Upper lobe of right lung (tissue), 1 donor: ENCODE results near the gene SIX1. TPM values are rescaled to one million over a fixed set of nuclear protein-coding genes. Genes with fewer than 3 reads are reported as not detected.

Source experiments
- ATAC-seq: fragments of 200-7000 bp; cut with Tn5 transposase; one replicate; pipeline ENCODE4 v1.9.1; 2020; ENCODE audit warnings: mild to moderate bottlenecking, moderate library complexity
- DNase-seq: peaks from one replicate; pipeline ENCODE4 v3.0.0-alpha.2; 2020
- H3K27ac ChIP-seq: fragments of 200-600 bp; one replicate; pipeline ENCODE4 v1.8.0; 2022
- H3K27me3 ChIP-seq: fragments of 200-600 bp; one replicate; pipeline ENCODE4 v1.8.0; 2022; ENCODE audit warnings: mild to moderate bottlenecking
- H3K36me3 ChIP-seq: fragments of 200-600 bp; one replicate; pipeline ENCODE4 v1.8.0; 2022
- H3K4me1 ChIP-seq: fragments of 200-600 bp; one replicate; pipeline ENCODE4 v1.8.0; 2022
- H3K4me3 ChIP-seq: fragments of 200-600 bp; one replicate; pipeline ENCODE4 v1.8.0; 2022; ENCODE audit warnings: mild to moderate bottlenecking
- H3K9me3 ChIP-seq: fragments of 200-600 bp; one replicate; pipeline ENCODE4 v1.8.0; 2022
- CTCF ChIP-seq: fragments of 200-600 bp; IDR thresholded peaks from one replicate; pipeline ENCODE4 v1.8.0; 2022; ENCODE audit warnings: antibody characterized with exemption
- intact Hi-C: fragments of 100-400 bp; cut with DNase I; formaldehyde crosslinking; loops from one replicate; pipeline ENCODE4 v1.11.0; 2022
- total RNA-seq: library from RNA; stranded (reverse); fragmentation: NEBNext Ultra II Directional; extraction: Animal tissue kit (Norgen Biotek cat#: 25700); gene quantifications from one replicate; pipeline ENCODE4 v1.2.1, GENCODE V29; 2021
- donor health status: DM: no; HTN: yes; CAD: no; lungs with severe emphysema.

Gene SIX1
- total RNA-seq, 1 donor from 2014 or later, result 0.14 TPM

- no peaks in the 10 kb centered on the region for H3K9me3 ChIP-seq
- ATAC-seq, result no peak
- intact Hi-C loops, result no loop called here
- H3K4me1 ChIP-seq, result no peaks in the 10 kb centered on the region
- H3K36me3 ChIP-seq, result no peaks in the 10 kb centered on the region
- H3K4me3 ChIP-seq, result no peak overlapping the region
- DNase-seq, result no peak
- peaks cover 4% of the 10 kb centered on the region for H3K27me3 ChIP-seq
- no peak overlapping the region for H3K27ac ChIP-seq
- no peak for TF ChIP-seq CTCF
These were observed 19.3 kb upstream of the SIX1 start for GRCh38 chr14:60668431-60669112.

GRCh38 chr14:60665177-60665550, 15.9 kb upstream of the SIX1 start:
- intact Hi-C loops, result no loop called here
- H3K36me3 ChIP-seq, result no peaks in the 10 kb centered on the region
- ATAC-seq (no peak), DNase-seq (no peak)
- TF ChIP-seq CTCF, result no peak
- peaks cover 24% of the 10 kb centered on the region for H3K27me3 ChIP-seq
- no peaks in the 10 kb centered on the region for H3K4me1 ChIP-seq
- H3K4me3 ChIP-seq, result no peak overlapping the region
- no peak overlapping the region for H3K27ac ChIP-seq
- H3K9me3 ChIP-seq, result no peaks in the 10 kb centered on the region

GRCh38 chr14:60662982-60663381, 13.7 kb upstream of the SIX1 start:
- intact Hi-C loops, result no loop called here
- Histone ChIP-seq H3K27me3 (peaks cover 45% of the 10 kb centered on the region), H3K36me3 (no peaks in the 10 kb centered on the region), H3K27ac (no peak overlapping the region), H3K9me3 (no peaks in the 10 kb centered on the region), H3K4me3 (no peak overlapping the region), H3K4me1 (peaks cover under 1% of the 10 kb centered on the region)
- no peak for TF ChIP-seq CTCF
- DNase-seq, result no peak
- no peak for ATAC-seq

- no peaks in the 10 kb centered on the region for H3K9me3 ChIP-seq
- intact Hi-C loops, result no loop called here
- H3K4me1 ChIP-seq, result peaks cover 10% of the 10 kb centered on the region
- H3K27ac ChIP-seq, result no peak overlapping the region
- no peaks in the 10 kb centered on the region for H3K36me3 ChIP-seq
- no peak overlapping the region for H3K4me3 ChIP-seq
- DNase-seq (no peak), ATAC-seq (no peak)
- peaks cover 49% of the 10 kb centered on the region for H3K27me3 ChIP-seq
- no peak for TF ChIP-seq CTCF
These were observed 12.4 kb upstream of the SIX1 start for GRCh38 chr14:60661721-60662120.

- no peak for ATAC-seq
- intact Hi-C loops, result no loop called here
- H3K27me3 ChIP-seq, result peaks cover 72% of the 10 kb centered on the region
These were observed 9.8 kb upstream of the SIX1 start for GRCh38 chr14:60658909-60659585.

More at GRCh38 chr14:60658909-60659585, 9.8 kb upstream of the SIX1 start:
- Histone ChIP-seq H3K4me1 (peaks cover 21% of the 10 kb centered on the region), H3K36me3 (no peaks in the 10 kb centered on the region), H3K4me3 (no peak overlapping the region), H3K27ac (no peak overlapping the region), H3K9me3 (no peaks in the 10 kb centered on the region)
- TF ChIP-seq CTCF, result no peak
- no peak for DNase-seq
